Measurements from ENCODE around the gene CD84.
"Not testable (repeated sequence)": the region's sequence is repeated elsewhere in the genome, so short reads cannot be mapped to it uniquely, and the experiment has no call there.

The CD84 gene

DNA sequence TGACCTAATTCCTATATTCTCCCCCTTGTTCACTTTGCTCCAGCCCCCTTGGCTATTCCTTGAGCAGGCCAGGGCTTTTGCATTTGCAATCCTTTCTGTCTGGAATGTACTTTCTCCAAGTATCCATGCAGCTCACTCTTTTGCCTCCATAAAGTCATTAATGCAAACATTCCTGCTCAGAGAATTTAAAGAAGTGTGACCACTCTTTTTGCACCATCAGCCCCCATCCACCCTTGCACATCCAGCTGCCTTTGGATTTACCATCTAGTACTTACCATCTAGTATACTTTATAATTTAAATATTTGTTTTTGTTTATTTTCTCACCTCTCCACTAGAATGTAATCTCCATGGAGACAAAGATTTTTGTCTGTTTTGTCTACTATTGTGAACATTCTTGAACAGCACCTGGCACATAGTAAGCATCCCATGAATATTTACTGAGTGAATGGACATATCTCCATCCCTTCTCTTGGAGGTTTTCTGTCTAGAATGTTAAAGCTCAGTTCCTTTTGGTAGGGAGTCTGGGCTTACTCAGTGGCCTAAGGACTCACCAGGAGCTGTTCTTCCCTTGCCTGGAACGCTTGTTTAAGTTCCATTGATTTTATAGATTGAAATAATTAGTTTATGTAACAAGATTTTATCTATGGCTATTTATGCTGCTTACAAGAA, 78.8 kb downstream of the CD84 start:
- DNase-seq, result no peak

- DNase-seq, result no peak
Observed at GRCh38 chr1:160499631-160500030, 79.7 kb downstream of the CD84 start.

DNA sequence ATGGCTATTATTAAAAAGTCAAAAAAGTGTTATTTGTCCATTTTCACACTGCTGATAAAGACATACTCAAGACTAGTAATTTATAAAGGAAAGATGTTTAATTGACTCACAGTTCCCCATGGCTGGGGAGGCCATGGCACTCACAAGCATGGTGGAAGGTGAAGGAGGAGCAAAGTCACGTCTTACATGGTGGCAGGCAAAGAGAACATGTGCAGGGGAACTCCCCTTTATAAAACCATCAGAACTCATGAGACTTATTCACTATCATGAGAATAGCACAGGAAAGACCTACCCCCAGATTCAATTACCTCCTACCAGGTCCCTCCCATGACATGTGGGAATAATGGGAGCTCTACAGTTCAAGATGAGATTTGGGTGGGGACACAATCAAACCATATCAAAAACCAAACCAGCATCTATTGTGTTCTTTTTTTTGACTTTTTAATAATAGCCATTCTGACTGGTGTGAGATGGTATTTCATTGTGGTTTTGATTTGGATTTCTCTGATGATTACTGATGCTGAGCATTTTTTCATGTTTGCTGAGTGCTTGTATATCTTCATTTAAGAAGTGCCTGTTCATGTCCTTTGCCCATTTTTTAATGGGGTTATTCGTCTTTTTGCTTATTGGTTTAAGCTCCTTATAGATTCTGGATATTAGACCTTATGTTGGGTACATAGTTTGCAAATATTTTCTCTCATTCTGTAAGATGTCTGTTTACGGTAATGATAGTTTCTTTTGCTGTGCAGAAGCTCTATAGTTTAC, 80.8 kb downstream of the CD84 start:
- DNase-seq, result not testable (repeated sequence)

DNA sequence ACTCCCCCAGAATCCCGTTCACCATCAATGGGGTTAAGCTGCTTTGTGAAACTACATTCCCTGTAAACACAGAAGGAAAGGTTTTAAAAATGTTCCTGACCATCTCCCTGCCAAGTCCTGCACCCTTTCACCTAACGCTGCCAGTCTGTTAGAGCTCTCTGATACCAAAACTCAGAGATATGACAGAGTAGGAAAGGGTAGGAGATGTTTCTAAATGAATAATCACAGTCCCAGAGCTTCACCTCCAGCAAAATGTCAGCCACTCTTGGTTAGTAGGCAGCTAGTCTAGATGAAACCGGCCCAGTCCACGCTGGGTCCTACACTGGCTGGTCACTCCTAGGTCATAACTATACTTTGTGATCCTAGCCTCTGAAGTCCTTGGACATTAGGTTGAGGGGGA, 83.0 kb downstream of the CD84 start:
- no peak for DNase-seq

- DNase-seq, result no peak
Observed at GRCh38 chr1:160494620-160495019, 84.7 kb downstream of the CD84 start.

- no peak for DNase-seq
Observed at GRCh38 chr1:160492617-160493016, 86.7 kb downstream of the CD84 start.

- no peak for DNase-seq
Observed at GRCh38 chr1:160491981-160492380, 87.3 kb downstream of the CD84 start.

All from NCI-H187 (cell line).